HG03378 (cell line): ENCODE measurements around the gene EDIL3.
"Not testable (repeated sequence)": the region's sequence is repeated elsewhere in the genome, so short reads cannot be mapped to it uniquely, and the experiment has no call there.

Source experiments
- ATAC-seq: cut with Tn5 transposase; IDR thresholded peaks from one replicate; pipeline ENCODE4 v1.9.1; 2021; ENCODE audit warnings: mild to moderate bottlenecking, moderate library complexity; ENCODE audit not compliant: unreplicated experiment

The EDIL3 gene

GRCh38 chr5:84303315-84303714 lies 81.4 kb downstream of the EDIL3 start:
- ATAC-seq: no peak

- ATAC-seq: no peak
These were observed 83.1 kb downstream of the EDIL3 start for GRCh38 chr5:84301535-84301934.

- ATAC-seq: no peak
These were observed 84.7 kb downstream of the EDIL3 start for GRCh38 chr5:84299959-84300358.

GRCh38 chr5:84298628-84299027 lies 86.1 kb downstream of the EDIL3 start:
- ATAC-seq: no peak

- not testable (repeated sequence) for ATAC-seq
These were observed 87.0 kb downstream of the EDIL3 start for GRCh38 chr5:84297641-84298040.

GRCh38 chr5:84292788-84293653 lies 91.7 kb downstream of the EDIL3 start:
- ATAC-seq: no peak

- no peak for ATAC-seq
These were observed 92.6 kb downstream of the EDIL3 start for GRCh38 chr5:84292000-84292642.

- ATAC-seq: no peak
These were observed 94.0 kb downstream of the EDIL3 start for GRCh38 chr5:84290673-84291072.

- no peak for ATAC-seq
These were observed 94.5 kb downstream of the EDIL3 start for GRCh38 chr5:84290161-84290560.

GRCh38 chr5:84287951-84288350 lies 96.7 kb downstream of the EDIL3 start:
- ATAC-seq: peak; percentile 89

- no peak for ATAC-seq
These were observed 98.0 kb downstream of the EDIL3 start for GRCh38 chr5:84286662-84287061.

GRCh38 chr5:84285641-84286637 lies 98.7 kb downstream of the EDIL3 start:
- no peak for ATAC-seq

GRCh38 chr5:84281383-84281782 lies 103.3 kb downstream of the EDIL3 start:
- no peak for ATAC-seq

- ATAC-seq: no peak
These were observed 105.4 kb downstream of the EDIL3 start for GRCh38 chr5:84279234-84279633.

GRCh38 chr5:84275609-84276008 lies 109.1 kb downstream of the EDIL3 start:
- no peak for ATAC-seq

- ATAC-seq: no peak
These were observed 109.9 kb downstream of the EDIL3 start for GRCh38 chr5:84274585-84275468.

GRCh38 chr5:84273517-84273883 lies 111.2 kb downstream of the EDIL3 start:
- no peak for ATAC-seq

GRCh38 chr5:84272771-84273516 lies 111.7 kb downstream of the EDIL3 start:
- ATAC-seq: no peak

- no peak for ATAC-seq
These were observed 118.7 kb downstream of the EDIL3 start for GRCh38 chr5:84265739-84266550.
